IPS DF 19.7 (cell line): ENCODE data around the gene MYH10.
"Not testable (repeated sequence)": the region's sequence is repeated elsewhere in the genome, so short reads cannot be mapped to it uniquely, and the experiment has no call there.

ENCODE experiments used
- DNase-seq: peaks from one replicate; pipeline ENCODE4 v3.0.0-alpha.2; 2013; ENCODE audit warnings: low read depth, low spot score

The MYH10 gene

GRCh38 chr17:8556074-8556473, 74.5 kb downstream of the MYH10 start:
- no peak for DNase-seq

- no peak for DNase-seq
These were observed 75.5 kb downstream of the MYH10 start for GRCh38 chr17:8555062-8555461.

- DNase-seq, result no peak
These were observed 77.8 kb downstream of the MYH10 start for GRCh38 chr17:8552577-8553320.

GRCh38 chr17:8542599-8543502, 87.7 kb downstream of the MYH10 start:
- no peak for DNase-seq

- DNase-seq, result not testable (repeated sequence)
These were observed 90.5 kb downstream of the MYH10 start for GRCh38 chr17:8539976-8540375.

- DNase-seq, result no peak
These were observed 92.8 kb downstream of the MYH10 start for GRCh38 chr17:8537734-8538133.

- DNase-seq, result no peak
These were observed 95.9 kb downstream of the MYH10 start for GRCh38 chr17:8534498-8535188.

- no peak for DNase-seq
These were observed 98.5 kb downstream of the MYH10 start for GRCh38 chr17:8532021-8532420.

GRCh38 chr17:8522577-8522976, 107.9 kb downstream of the MYH10 start:
- DNase-seq, result no peak

- DNase-seq, result no peak
These were observed 109.5 kb downstream of the MYH10 start for GRCh38 chr17:8520981-8521380.

GRCh38 chr17:8518850-8519249, 111.7 kb downstream of the MYH10 start:
- DNase-seq, result no peak

GRCh38 chr17:8518326-8518725, 112.2 kb downstream of the MYH10 start:
- no peak for DNase-seq

- DNase-seq, result no peak
These were observed 115.7 kb downstream of the MYH10 start for GRCh38 chr17:8514801-8515200.

GRCh38 chr17:8506145-8506544, 124.4 kb downstream of the MYH10 start:
- no peak for DNase-seq

- DNase-seq, result no peak
These were observed 125.9 kb downstream of the MYH10 start for GRCh38 chr17:8504460-8505207.

- no peak for DNase-seq
These were observed 126.7 kb downstream of the MYH10 start for GRCh38 chr17:8503807-8504206.

- no peak for DNase-seq
These were observed 127.2 kb downstream of the MYH10 start for GRCh38 chr17:8503368-8503767.

- no peak for DNase-seq
These were observed 128.4 kb downstream of the MYH10 start for GRCh38 chr17:8502126-8502525.

- no peak for DNase-seq
These were observed 129.9 kb downstream of the MYH10 start for GRCh38 chr17:8500609-8501008.

- DNase-seq, result no peak
These were observed 130.9 kb downstream of the MYH10 start for GRCh38 chr17:8499614-8500013.

GRCh38 chr17:8499171-8499570, 131.4 kb downstream of the MYH10 start:
- DNase-seq, result no peak

- no peak for DNase-seq
These were observed 134.4 kb downstream of the MYH10 start for GRCh38 chr17:8496081-8496480.
